ENCODE measurements around the gene ALPL.

DNA sequence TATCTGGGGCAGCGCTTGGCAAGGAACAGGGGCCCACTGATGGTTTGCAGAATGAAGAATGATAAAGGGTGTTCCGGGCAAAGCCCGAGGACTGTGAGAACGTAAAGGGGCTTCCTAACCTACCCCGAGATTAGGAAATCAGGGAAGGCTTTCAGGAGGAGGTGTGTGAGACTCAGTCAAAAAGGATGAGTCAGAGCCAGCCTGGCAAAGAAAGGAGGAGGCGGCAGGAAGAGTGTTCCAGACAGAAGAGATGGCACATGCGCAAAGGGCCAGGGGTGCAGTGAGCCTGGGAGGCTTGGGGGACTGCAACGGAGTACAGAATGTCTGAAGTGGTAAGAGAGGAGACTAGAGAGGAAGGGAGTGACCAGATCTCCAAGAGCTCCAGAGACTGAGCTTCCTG, 89.7 kb downstream of the ALPL start:
- TF ChIP-seq, protein P1, sequence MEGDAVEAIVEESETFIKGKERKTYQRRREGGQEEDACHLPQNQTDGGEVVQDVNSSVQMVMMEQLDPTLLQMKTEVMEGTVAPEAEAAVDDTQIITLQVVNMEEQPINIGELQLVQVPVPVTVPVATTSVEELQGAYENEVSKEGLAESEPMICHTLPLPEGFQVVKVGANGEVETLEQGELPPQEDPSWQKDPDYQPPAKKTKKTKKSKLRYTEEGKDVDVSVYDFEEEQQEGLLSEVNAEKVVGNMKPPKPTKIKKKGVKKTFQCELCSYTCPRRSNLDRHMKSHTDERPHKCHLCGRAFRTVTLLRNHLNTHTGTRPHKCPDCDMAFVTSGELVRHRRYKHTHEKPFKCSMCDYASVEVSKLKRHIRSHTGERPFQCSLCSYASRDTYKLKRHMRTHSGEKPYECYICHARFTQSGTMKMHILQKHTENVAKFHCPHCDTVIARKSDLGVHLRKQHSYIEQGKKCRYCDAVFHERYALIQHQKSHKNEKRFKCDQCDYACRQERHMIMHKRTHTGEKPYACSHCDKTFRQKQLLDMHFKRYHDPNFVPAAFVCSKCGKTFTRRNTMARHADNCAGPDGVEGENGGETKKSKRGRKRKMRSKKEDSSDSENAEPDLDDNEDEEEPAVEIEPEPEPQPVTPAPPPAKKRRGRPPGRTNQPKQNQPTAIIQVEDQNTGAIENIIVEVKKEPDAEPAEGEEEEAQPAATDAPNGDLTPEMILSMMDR (IDR thresholded peaks at IDR 0.05; ENCODE audit: low read depth, low read length), result no peak
- no peak for TF ChIP-seq EZH2phosphoT487 (IDR thresholded peaks at IDR 0.05; ENCODE audit: low read depth)

Measured in OCI-LY3 (cell line).